ENCODE data around the gene ELAVL3.
"Not testable (repeated sequence)": the region's sequence is repeated elsewhere in the genome, so short reads cannot be mapped to it uniquely, and the experiment has no call there.

Gene ELAVL3

GRCh38 chr19:11444059-11444458, 36.8 kb downstream of the ELAVL3 start:
- in situ Hi-C loops (cut with HindIII; ENCODE audit: low sequenced_read_pairs) = no loop called here

DNA sequence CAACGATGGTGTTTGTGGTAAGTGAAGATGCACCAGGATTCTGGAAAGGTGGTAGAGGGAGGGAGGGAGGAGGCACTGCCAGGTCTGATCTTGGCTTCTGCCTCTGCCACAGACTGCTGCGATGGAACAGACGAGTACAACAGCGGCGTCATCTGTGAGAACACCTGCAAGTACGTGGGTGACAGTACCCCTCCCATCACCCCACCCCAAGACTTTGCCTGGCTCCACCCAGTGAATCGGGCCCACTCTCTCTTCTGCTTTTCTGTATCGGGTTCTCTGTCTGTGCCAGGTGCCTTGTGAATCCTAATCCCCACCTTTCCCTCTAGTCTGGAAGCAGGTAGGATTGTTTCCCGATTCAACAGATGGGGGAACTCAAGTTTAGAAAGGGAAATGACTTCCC, 42.9 kb downstream of the ELAVL3 start:
- in situ Hi-C loops (cut with HindIII; ENCODE audit: low sequenced_read_pairs) = no loop called here

DNA sequence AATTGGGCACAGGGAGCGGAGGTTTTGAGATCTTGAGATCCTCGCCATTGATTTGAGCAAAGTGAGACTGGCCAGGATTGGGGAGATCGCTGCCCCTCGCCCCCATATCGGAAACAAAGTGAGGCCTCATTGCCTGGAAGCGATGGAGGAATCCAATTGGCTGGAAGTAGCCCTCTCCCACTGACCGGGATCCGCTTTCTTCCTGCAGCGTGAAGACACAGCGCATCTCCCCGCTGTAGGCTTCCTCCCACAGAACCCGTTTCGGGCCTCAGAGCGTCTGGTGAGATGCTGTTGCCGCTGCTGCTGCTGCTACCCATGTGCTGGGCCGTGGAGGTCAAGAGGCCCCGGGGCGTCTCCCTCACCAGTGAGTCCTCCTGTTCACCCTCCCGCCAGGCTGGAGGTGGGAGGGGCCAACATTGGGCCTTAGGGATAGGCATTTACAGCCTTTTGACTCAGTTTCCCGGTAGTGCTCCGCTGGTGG, 45.0 kb downstream of the ELAVL3 start:
- in situ Hi-C loops (cut with HindIII; ENCODE audit: low sequenced_read_pairs) = no loop called here

GRCh38 chr19:11435057-11435832, 45.6 kb downstream of the ELAVL3 start, which contains the start of the genes ODAD3 and PRKCSH:
TSS of gene ODAD3 (minus strand) at chr19:11435121. CDS start at chr19:11435016, 105 bp downstream.
TSS of gene PRKCSH (plus strand) at chr19:11435635. CDS start at chr19:11436118, 483 bp downstream.
- in situ Hi-C loops (cut with HindIII; ENCODE audit: low sequenced_read_pairs) = no loop called here

DNA sequence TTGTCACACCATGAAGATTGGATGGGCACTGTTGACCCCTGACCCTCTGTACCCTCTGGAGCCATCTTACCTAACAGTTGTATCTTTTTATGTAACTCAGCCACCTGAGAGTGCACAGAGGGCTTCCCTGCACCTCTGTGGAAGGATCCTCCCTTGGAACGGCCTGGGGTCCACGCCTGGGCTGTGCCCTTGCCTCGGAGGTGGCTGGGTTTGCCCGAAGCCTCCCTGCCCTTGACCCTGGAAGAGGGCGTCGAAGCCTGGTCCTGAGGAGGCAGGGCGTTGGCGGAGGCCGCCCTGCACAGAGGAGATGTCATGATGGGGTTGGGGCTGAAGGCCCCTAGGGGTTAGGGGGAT, 46.2 kb downstream of the ELAVL3 start:
- in situ Hi-C loops (cut with HindIII; ENCODE audit: low sequenced_read_pairs) = no loop called here

- in situ Hi-C loops (cut with HindIII; ENCODE audit: low sequenced_read_pairs) = not testable (repeated sequence)
These were observed 47.3 kb downstream of the ELAVL3 start for GRCh38 chr19:11433526-11433925.

GRCh38 chr19:11426656-11427055, 54.2 kb downstream of the ELAVL3 start:
- in situ Hi-C loops (cut with HindIII; ENCODE audit: low sequenced_read_pairs) = no loop called here

DNA sequence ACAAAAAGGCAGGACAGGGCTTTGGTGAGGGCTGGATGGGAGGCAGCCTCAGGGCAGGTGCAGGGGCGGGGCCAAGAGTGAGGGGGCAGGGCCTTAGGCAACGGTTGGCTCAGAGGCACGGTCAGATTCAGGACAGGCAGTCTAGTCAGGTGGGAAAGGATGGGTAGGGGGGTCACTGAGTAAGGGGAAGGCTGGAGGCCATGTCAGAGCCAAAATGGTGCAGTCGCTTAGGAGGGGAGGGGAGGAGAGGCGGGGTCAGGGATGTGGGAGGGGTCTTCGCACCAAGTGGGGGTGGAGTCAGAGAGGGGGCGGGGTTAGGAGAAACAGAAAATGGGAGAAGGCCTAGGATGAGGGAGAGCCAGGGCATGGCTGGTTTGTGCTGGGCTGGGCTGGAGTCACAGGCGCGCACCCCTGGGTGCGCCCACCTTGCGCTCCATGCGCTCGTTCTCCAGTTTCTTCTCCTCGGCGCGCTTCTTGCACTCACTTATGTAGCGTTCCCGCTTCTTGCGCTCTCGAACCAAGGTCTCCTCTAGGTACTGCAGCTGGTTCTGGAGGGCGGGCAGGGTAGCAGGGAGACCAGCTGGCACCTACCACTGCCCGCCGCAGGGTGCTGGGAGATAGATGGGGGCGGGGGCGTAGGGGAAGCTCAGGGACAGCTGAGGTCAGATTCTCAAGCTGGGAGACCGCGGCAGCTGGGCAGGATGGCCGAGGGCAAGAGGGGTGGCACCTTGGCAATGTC, 55.0 kb downstream of the ELAVL3 start:
- in situ Hi-C loops (cut with HindIII; ENCODE audit: low sequenced_read_pairs) = no loop called here

DNA sequence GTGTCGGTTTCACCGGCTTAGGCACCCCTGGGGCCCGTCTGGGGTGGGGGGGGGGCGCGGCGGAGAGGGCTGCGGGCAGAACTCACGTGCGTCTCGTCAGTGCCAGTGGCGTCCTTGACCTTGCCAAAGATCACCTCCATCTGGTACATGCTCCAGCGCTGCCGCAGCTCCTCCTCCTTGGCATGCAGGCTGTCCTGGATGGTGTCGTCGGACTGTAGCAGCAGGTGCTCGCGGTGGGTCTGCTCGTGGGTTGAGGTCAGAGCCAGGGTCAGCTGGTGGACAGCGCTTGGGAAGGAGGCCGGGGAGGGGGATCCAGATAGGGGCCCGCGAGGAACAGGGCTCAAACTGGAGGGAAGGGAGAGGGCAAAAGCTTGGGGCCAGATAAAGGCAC, 57.1 kb downstream of the ELAVL3 start:
- in situ Hi-C loops (cut with HindIII; ENCODE audit: low sequenced_read_pairs) = no loop called here

GRCh38 chr19:11423164-11423790, 57.6 kb downstream of the ELAVL3 start:
- in situ Hi-C loops (cut with HindIII; ENCODE audit: low sequenced_read_pairs) = no loop called here

DNA sequence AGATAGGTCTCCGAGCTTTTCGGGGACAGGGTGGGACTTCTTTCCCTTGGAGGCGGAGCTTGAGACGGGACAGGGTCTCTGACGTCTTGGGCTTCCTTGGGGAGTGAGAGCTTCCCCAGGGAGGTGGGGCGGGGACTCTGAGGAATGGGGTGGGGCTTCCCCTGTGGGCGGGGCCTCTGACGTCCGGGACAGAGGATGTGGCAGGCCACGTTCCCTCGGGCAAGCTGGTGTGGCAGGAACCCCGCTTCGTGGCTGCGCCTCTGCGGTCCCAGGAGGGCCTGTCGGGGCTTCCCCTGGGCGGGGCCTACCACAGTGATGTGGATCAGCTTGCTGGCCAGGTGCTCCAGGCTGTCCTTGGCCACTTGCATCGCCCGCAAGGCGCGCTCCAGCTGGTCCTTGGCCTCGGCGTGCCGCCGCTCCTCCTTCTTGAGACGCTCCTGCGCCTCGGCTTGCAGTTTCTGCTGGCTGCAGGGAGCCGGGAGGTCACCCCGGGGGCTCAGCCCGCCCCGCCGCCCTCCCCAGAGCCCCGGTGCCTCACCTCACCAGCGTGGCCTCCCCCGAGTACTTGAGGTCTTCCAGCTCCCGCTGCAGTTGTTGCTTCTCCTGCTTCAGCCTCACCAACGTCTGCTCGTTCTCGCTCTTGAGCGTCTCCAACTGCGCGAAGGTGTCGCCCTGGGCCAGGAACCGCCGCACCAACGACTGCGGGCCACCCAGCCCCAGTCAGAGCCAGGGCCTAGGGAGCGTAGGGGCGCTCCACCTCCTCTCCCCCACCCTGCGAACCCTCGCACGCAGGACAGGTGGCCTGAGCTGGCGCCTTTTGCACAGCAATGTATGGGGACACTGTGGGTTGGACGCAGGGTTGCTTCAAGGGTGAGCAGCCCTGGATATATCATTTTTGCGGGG, 58.4 kb downstream of the ELAVL3 start:
- in situ Hi-C loops (cut with HindIII; ENCODE audit: low sequenced_read_pairs) = no loop called here

- in situ Hi-C loops (cut with HindIII; ENCODE audit: low sequenced_read_pairs) = no loop called here
These were observed 59.3 kb downstream of the ELAVL3 start for GRCh38 chr19:11421371-11422098.

DNA sequence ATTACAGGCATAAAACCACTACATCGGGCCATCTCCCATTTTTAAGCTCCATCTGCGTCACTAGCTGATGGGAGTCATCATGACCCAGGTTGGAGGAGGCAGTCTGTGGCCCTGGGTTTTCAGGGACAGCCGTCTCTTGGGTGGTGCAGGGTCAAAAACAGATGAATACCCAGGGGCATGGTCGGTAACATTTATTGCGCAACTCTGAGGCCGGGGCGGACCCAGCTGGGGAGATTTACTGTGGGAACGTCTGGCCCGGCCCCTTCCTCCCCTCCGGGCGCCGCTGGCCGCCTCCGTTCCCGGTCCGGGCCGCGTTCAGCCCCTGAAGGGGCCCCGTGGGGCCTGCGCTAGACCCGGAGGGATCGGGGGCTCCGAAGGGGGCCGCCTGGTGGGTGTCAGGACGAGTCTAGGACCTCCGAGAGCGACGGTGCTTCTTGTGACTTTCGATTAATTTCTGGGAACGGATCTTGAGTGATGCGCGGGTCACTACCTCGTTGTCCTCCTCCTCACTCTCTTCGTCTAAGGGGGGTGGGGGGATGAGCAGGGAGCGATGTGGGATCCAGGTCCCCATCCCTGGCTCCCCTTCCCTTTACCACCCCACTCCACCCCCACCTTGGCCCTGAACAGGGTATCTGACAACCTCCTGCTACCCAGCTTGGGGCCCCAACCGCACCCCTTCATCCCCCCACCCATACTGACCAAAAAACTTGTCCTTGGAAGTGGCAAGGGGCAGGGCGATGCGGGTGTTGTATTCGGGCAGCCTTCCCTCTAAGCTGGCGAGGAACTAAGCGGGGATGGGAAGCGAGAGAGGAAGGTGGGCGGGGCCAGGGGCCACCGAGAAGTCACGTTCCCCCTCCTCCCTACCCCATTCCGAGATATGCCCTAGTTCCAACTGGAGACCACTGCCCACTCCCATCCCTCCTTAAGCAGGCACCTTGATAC, 60.1 kb downstream of the ELAVL3 start:
- in situ Hi-C loops (cut with HindIII; ENCODE audit: low sequenced_read_pairs) = no loop called here

DNA sequence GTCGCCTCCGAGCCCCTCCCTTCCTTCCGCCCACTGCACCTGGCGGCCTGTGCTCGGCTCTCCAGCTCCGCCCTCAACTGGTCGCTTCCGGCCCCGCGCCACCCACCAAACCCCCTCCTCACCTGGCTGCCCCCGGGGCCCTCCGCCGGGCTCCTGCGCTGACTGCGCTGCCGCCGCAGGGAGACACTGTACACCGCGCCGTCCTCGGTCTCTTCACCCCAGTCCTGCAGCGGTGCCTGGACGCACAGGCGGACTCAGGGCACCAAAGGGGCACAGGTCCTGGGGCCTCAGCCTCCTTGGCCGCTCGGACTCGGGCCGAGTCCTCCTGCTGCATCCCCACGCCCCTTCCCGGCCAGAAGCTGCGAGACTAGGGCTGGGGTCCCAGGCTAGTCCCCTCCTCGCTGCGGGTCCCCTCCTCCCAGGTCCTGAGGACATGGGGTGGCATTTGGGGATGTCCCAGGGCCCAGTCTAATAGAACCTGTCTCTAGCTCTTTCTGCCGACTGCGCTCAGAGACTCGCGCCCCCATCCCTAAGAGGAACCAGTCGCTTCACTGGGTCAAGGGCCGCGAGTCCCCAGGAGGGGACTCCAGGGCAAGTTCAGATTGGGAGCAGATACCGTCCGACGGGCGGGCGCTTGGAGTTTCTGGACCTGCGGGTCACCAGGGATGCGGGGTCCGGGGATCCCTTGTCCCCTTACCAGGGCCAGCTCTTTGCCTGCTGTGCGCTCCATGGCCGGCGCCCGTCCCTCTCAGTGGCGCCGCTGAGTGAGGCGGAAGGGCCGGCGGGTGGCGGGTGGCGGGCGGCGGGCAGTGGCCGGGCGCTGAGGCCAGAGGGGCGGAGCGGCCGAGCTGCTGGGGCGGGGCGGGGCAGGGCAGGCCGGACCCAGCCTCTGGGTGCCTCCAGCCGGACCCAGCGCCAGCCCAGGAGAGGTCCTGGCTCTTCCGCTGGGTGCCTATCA, 62.0 kb downstream of the ELAVL3 start, which contains the start of gene RGL3:
Gene RGL3 (minus strand): TSS at position 766 of the 958 bp plus-strand sequence. CDS start 36 bp downstream, at position 730.
- in situ Hi-C loops (cut with HindIII; ENCODE audit: low sequenced_read_pairs) = no loop called here

- in situ Hi-C loops (cut with HindIII; ENCODE audit: low sequenced_read_pairs) = no loop called here
These were observed 62.7 kb downstream of the ELAVL3 start for GRCh38 chr19:11418094-11418548.

DNA sequence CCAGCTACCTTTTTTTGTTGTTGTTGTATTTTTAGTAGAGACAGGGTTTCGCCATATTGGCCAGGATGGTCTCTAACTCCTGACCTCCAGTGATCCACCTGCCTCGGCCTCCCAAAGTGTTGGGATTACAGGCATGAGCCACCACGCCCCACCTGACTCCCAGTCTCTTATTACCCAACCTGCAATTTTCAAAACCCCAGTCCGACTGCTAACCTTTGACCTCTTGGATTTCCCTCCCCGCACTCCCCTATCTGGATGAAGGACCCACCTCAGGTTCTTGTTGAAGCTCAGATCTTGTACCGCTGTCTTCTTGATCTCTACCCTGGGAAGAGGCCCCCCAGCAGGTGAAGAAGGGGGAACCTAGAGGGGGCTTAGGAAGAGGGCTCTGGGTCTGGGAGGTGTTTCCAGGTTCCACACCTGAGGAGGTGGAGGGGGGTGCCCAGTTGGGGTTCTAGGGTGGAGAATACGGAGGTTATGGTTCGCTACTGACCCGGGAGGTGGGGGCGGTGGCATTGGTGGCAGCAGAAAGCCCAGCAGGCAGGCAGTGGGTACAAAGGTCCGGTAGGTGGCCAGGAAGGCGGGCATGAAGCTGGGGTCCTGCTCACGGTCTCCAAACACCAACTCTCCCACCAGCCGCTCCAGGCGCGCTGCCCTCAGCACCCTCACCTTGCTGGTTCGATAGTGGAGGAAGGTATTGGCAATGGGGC, 64.3 kb downstream of the ELAVL3 start:
- in situ Hi-C loops (cut with HindIII; ENCODE audit: low sequenced_read_pairs) = no loop called here

DNA sequence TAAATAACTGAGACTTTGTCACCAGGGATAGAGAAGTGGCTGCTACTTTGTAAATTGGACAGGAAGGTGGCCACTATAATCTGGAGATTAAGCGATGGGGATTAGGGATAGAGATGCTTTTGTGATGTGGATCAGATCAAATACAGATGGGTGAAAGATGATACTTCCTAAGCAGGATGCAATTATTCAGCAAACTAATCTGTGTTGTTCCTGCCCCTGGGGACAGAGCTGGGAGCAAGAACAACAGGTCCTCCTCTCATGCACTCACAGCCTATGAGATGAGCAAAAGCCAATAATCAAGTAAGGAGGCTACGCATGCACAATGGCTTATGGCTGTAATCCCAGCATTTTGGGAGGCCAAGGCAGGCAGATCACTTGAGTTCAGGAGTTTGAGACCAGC, 66.3 kb downstream of the ELAVL3 start:
- in situ Hi-C loops (cut with HindIII; ENCODE audit: low sequenced_read_pairs) = no loop called here
